Measurements from ENCODE around the gene USP8.
"Not testable (repeated sequence)": the region's sequence is repeated elsewhere in the genome, so short reads cannot be mapped to it uniquely, and the experiment has no call there.

The USP8 gene

DNA sequence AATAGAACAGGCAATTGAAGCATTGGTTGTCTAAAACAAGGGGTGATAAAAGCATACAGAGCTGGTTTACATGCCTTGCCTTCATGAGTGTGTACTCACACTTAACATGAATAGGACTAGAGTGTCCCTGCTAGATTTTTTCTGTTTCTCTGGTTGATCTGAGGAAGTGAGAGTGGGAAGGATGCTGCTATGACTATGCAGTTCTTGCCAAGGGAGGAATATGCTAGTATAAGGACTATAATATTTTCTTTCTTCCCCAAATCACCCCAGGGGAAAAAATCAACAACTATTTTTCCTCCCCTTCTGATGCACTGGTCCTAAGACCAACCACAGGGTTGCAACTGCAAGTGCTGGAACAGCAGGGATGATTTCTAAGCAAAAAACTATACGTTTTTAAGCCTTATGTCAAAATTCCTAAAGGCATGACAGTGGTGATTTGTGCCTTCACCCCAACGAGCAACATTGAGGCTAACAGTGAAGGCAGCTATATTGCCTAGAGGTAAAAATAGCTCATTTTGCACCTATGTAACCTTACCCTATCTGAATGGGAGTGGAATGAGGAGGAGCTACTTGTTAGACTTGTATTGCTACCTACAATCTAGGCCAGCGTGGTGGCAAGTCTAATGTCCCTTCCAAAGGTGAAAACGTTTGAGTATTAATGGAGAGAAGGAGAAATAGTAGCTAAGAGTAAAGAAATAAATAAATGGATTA is 33.5 kb upstream of the USP8 start:
- Histone ChIP-seq H3K27ac (no peak overlapping the region), H3K9me3 (ENCODE audit: severe bottlenecking) (no peaks in the 10 kb centered on the region), H3K27me3 (ENCODE audit: insufficient read depth, low read depth, severe bottlenecking) (no peaks in the 10 kb centered on the region), H3K4me3 (ENCODE audit: low read depth, low read length) (no peak overlapping the region), H3K36me3 (no peaks in the 10 kb centered on the region)
- DNase-seq: no peak
- TF ChIP-seq, protein P1, sequence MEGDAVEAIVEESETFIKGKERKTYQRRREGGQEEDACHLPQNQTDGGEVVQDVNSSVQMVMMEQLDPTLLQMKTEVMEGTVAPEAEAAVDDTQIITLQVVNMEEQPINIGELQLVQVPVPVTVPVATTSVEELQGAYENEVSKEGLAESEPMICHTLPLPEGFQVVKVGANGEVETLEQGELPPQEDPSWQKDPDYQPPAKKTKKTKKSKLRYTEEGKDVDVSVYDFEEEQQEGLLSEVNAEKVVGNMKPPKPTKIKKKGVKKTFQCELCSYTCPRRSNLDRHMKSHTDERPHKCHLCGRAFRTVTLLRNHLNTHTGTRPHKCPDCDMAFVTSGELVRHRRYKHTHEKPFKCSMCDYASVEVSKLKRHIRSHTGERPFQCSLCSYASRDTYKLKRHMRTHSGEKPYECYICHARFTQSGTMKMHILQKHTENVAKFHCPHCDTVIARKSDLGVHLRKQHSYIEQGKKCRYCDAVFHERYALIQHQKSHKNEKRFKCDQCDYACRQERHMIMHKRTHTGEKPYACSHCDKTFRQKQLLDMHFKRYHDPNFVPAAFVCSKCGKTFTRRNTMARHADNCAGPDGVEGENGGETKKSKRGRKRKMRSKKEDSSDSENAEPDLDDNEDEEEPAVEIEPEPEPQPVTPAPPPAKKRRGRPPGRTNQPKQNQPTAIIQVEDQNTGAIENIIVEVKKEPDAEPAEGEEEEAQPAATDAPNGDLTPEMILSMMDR (IDR thresholded peaks at IDR 0.05; ENCODE audit: low read depth, low read length): no peak

DNA sequence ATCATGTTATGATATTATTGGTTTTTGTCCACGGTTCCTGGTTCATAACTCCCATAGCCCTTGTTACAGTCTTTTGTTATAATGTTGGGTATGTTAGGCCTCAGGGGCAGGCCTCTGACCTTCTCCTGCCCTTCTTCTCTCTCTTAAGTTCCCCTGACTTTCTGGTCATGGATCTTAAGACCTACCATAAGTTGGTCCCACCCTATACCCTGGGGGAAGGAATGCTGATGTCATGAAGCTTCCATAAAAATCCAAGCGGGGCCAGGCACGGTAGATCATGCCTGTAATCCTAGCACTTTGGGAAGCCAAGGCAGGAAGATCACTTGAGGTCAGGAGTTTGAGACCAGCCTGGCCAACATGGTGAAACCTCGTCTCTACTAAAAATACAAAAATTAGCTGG is 32.6 kb upstream of the USP8 start:
- not testable (repeated sequence) for H3K9me3 ChIP-seq (ENCODE audit: severe bottlenecking); H3K27me3 ChIP-seq (ENCODE audit: insufficient read depth, low read depth, severe bottlenecking); H3K36me3 ChIP-seq; H3K27ac ChIP-seq; H3K4me3 ChIP-seq (ENCODE audit: low read depth, low read length); DNase-seq

DNA sequence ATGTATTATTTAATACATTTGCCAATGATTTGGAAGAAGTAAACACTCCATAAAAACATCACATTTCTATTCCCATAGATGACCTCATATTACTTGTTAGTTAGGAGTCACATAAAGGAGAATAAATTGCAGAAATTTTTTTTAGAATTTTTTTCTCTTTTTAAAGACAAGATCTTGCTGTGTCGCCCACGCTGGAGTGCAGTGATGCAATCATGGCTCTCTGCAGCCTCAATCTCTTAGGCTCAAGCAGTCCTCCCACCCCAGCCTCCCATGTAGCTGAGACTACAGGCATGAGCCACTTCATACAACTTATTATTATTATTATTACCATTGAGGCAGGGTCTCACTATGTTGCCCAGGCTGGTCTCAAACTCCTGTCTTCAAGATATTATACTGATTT is 12.3 kb upstream of the USP8 start:
- no peak for DNase-seq
- TF ChIP-seq, protein P1 (IDR thresholded peaks at IDR 0.05; ENCODE audit: low read depth, low read length): no peak

DNA sequence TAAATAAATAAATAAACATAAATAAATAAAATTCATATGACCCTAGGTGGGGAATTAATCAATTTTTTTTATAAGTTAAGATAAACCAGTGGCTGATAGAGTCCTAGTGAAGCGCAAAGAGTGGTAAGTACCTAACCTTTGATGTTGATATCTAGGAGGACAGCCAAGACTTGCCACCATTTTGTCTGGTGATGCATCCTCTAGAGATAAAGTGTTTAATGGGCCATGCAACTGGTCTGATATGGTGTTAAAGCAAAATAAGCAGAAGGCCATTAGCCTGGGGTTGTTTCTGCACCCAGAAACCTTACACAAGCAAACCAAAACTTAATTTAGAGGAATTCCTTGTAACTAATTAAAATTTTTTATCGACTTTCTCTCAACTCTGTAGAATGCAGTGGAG is 9.6 kb upstream of the USP8 start:
- TF ChIP-seq, protein P1 (IDR thresholded peaks at IDR 0.05; ENCODE audit: low read depth, low read length): no peak
- Histone ChIP-seq H3K36me3 (no peaks in the 10 kb centered on the region), H3K4me3 (ENCODE audit: low read depth, low read length) (no peak overlapping the region), H3K9me3 (ENCODE audit: severe bottlenecking) (no peaks in the 10 kb centered on the region), H3K27me3 (ENCODE audit: insufficient read depth, low read depth, severe bottlenecking) (no peaks in the 10 kb centered on the region), H3K27ac (no peak overlapping the region)
- DNase-seq: no peak

More for the DNA sequence above, 12.3 kb upstream of the USP8 start:
- Histone ChIP-seq H3K4me3 (ENCODE audit: low read depth, low read length) (no peak overlapping the region), H3K9me3 (ENCODE audit: severe bottlenecking) (no peaks in the 10 kb centered on the region), H3K36me3 (no peaks in the 10 kb centered on the region), H3K27me3 (ENCODE audit: insufficient read depth, low read depth, severe bottlenecking) (no peaks in the 10 kb centered on the region), H3K27ac (no peak overlapping the region)

DNA sequence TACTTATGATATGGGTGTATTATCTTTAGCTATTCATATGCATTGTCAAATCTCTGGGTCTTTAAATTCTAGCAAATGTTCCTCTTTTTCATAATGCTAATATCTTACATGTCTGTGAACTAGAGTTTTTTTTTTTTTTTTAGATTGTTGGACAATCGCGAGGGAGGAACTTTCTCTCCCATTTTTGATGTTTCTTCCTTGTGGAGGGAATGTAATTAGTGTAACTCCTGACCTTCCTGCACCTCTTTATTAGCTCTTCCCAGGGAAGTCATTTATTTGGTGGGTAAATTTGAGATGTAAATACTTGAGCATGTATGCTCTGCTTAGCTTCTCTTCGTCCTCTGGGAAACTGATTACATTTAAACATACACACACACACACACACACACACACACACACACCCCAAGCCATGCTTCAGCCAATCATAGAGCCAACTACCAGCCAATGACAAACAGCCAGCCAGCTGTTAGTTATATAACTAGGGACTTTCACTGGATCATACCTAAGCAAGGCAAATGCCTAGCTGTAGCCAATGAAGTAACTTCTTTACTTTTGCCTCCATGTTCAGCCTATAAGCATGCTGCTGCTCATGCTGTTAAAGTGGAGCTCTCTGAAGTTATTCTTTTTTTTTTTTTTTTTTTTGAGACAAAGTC is 8.3 kb upstream of the USP8 start:
- Histone ChIP-seq H3K4me3 (ENCODE audit: low read depth, low read length) (no peak overlapping the region), H3K9me3 (ENCODE audit: severe bottlenecking) (no peaks in the 10 kb centered on the region), H3K27me3 (ENCODE audit: insufficient read depth, low read depth, severe bottlenecking) (no peaks in the 10 kb centered on the region), H3K27ac (no peak overlapping the region), H3K36me3 (no peaks in the 10 kb centered on the region)
- TF ChIP-seq, protein P1 (IDR thresholded peaks at IDR 0.05; ENCODE audit: low read depth, low read length): no peak
- DNase-seq: no peak

DNA sequence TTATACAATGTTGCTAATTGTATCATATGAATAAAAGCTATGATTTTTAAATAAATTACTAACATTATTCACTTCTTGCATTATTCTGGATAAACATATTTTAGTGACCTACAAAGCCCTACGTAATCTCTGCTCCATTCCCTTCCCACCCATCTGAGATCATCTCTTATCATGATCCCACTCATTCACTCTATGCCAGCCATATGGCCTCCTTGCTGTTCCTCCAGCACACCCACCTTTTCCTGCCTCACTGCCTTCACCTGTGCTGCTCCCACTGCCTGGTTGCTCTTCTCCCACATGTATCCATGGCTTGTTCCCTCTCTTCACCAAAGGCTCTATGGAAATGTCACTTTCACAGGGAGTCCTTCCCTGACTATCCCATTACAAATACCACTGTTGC is 7.3 kb upstream of the USP8 start:
- no peak for DNase-seq
- H3K27ac ChIP-seq: no peak overlapping the region
- no peak overlapping the region for H3K4me3 ChIP-seq (ENCODE audit: low read depth, low read length)
- TF ChIP-seq, protein P1 (IDR thresholded peaks at IDR 0.05; ENCODE audit: low read depth, low read length): no peak
- no peaks in the 10 kb centered on the region for H3K36me3 ChIP-seq
- H3K9me3 ChIP-seq (ENCODE audit: severe bottlenecking): no peaks in the 10 kb centered on the region
- H3K27me3 ChIP-seq (ENCODE audit: insufficient read depth, low read depth, severe bottlenecking): no peaks in the 10 kb centered on the region
